ENCODE results near the gene POLA1. TPM values are rescaled to one million over a fixed set of nuclear protein-coding genes. Genes with fewer than 3 reads are reported as not detected.

The POLA1 gene
- total RNA-seq, 1 donor from 2014 or later = 13.2 TPM

GRCh38 chrX:25029288-25029825 is 335.6 kb downstream of the POLA1 start:
- Mint-ChIP-seq H3K4me3 (ENCODE audit: unreplicated experiment) (no peak overlapping the region), H3K27ac (ENCODE audit: unreplicated experiment) (no peak overlapping the region), H3K4me1 (ENCODE audit: low read depth, unreplicated experiment) (peaks cover 3% of the 10 kb centered on the region), H3K36me3 (ENCODE audit: unreplicated experiment) (no peaks in the 10 kb centered on the region), H3K9me3 (ENCODE audit: unreplicated experiment) (no peaks in the 10 kb centered on the region), H3K27me3 (ENCODE audit: unreplicated experiment) (no peaks in the 10 kb centered on the region)
- DNase-seq = no peak
- TF ChIP-seq CTCF (IDR thresholded peaks at IDR 0.05; ENCODE audit: partially characterized antibody, unreplicated experiment) = no peak

GRCh38 chrX:25034889-25035288 is 341.2 kb downstream of the POLA1 start:
- no peaks in the 10 kb centered on the region for H3K36me3 Mint-ChIP-seq (ENCODE audit: unreplicated experiment)
- H3K27ac Mint-ChIP-seq (ENCODE audit: unreplicated experiment) = no peak overlapping the region
- H3K4me1 Mint-ChIP-seq (ENCODE audit: low read depth, unreplicated experiment) = no peaks in the 10 kb centered on the region
- no peak for DNase-seq
- no peaks in the 10 kb centered on the region for H3K9me3 Mint-ChIP-seq (ENCODE audit: unreplicated experiment)
- H3K27me3 Mint-ChIP-seq (ENCODE audit: unreplicated experiment) = no peaks in the 10 kb centered on the region
- TF ChIP-seq CTCF (IDR thresholded peaks at IDR 0.05; ENCODE audit: partially characterized antibody, unreplicated experiment) = no peak
- H3K4me3 Mint-ChIP-seq (ENCODE audit: unreplicated experiment) = no peak overlapping the region

- no peaks in the 10 kb centered on the region for H3K9me3 Mint-ChIP-seq (ENCODE audit: unreplicated experiment)
- H3K4me1 Mint-ChIP-seq (ENCODE audit: low read depth, unreplicated experiment) = no peaks in the 10 kb centered on the region
- H3K27me3 Mint-ChIP-seq (ENCODE audit: unreplicated experiment) = no peaks in the 10 kb centered on the region
- no peak for TF ChIP-seq CTCF (IDR thresholded peaks at IDR 0.05; ENCODE audit: partially characterized antibody, unreplicated experiment)
- no peak overlapping the region for H3K27ac Mint-ChIP-seq (ENCODE audit: unreplicated experiment)
- H3K36me3 Mint-ChIP-seq (ENCODE audit: unreplicated experiment) = no peaks in the 10 kb centered on the region
- DNase-seq = no peak
- no peak overlapping the region for H3K4me3 Mint-ChIP-seq (ENCODE audit: unreplicated experiment)
Measured at GRCh38 chrX:25039036-25039435, 345.3 kb downstream of the POLA1 start.

GRCh38 chrX:25043192-25043591 is 349.5 kb downstream of the POLA1 start:
- H3K36me3 Mint-ChIP-seq (ENCODE audit: unreplicated experiment) = no peaks in the 10 kb centered on the region
- H3K9me3 Mint-ChIP-seq (ENCODE audit: unreplicated experiment) = no peaks in the 10 kb centered on the region
- H3K4me1 Mint-ChIP-seq (ENCODE audit: low read depth, unreplicated experiment) = no peaks in the 10 kb centered on the region
- no peaks in the 10 kb centered on the region for H3K27me3 Mint-ChIP-seq (ENCODE audit: unreplicated experiment)
- no peak for TF ChIP-seq CTCF (IDR thresholded peaks at IDR 0.05; ENCODE audit: partially characterized antibody, unreplicated experiment)
- no peak overlapping the region for H3K4me3 Mint-ChIP-seq (ENCODE audit: unreplicated experiment)
- DNase-seq = no peak
- H3K27ac Mint-ChIP-seq (ENCODE audit: unreplicated experiment) = no peak overlapping the region

Other genes starting within 250 kb of the POLA1 start
- 12.1 TPM for gene PDK3, start 228.6 kb upstream of the POLA1 start, total RNA-seq (ENCODE audit: unreplicated experiment)
- gene PCYT1B, start 46.6 kb upstream of the POLA1 start, total RNA-seq (ENCODE audit: unreplicated experiment) = 19.5 TPM